ENCODE results near the gene PEX13.

PEX13 gene

GRCh38 chr2:61018798-61019197, 1.3 kb downstream of the PEX13 start:
- no peak for TF ChIP-seq YY1 (IDR thresholded peaks at IDR 0.05; ENCODE audit: low read depth)

- TF ChIP-seq CEBPB (IDR thresholded peaks at IDR 0.05) (no peak), USF1 (IDR thresholded peaks at IDR 0.05) (no peak), TEAD4 (IDR thresholded peaks at IDR 0.05) (no peak), TCF12 (IDR thresholded peaks at IDR 0.05; ENCODE audit: low read depth) (no peak), YY1 (IDR thresholded peaks at IDR 0.05; ENCODE audit: low read depth) (no peak), FOXM1 (IDR thresholded peaks at IDR 0.05; ENCODE audit: borderline replicate concordance, low read depth) (no peak), ZBTB7A (IDR thresholded peaks at IDR 0.05; ENCODE audit: low read depth) (no peak), NFIC (IDR thresholded peaks at IDR 0.05) (no peak), EP300 (IDR thresholded peaks at IDR 0.05; ENCODE audit: borderline replicate concordance) (no peak), CREB1 (IDR thresholded peaks at IDR 0.05; ENCODE audit: low read depth) (no peak), MAX (IDR thresholded peaks at IDR 0.05) (no peak), REST (IDR thresholded peaks at IDR 0.05; ENCODE audit: low read depth) (no peak), EGR1 (IDR thresholded peaks at IDR 0.05) (no peak), RAD21 (IDR thresholded peaks at IDR 0.05; ENCODE audit: low read depth) (no peak), TAF1 (IDR thresholded peaks at IDR 0.05; ENCODE audit: low read depth) (no peak)
Measured at GRCh38 chr2:61021228-61021660, 3.7 kb downstream of the PEX13 start.

GRCh38 chr2:61023670-61024069, 6.2 kb downstream of the PEX13 start:
- no peak for TF ChIP-seq EP300 (IDR thresholded peaks at IDR 0.05; ENCODE audit: borderline replicate concordance)
- no peak for TF ChIP-seq NFIC (IDR thresholded peaks at IDR 0.05)
- peak; percentile 45; the same call in 1 of the 2 replicates for TF ChIP-seq CEBPB (IDR thresholded peaks at IDR 0.05)

GRCh38 chr2:61029533-61029932, 12.0 kb downstream of the PEX13 start:
- TF ChIP-seq CEBPB (IDR thresholded peaks at IDR 0.05) (no peak), TEAD4 (IDR thresholded peaks at IDR 0.05) (no peak), NFIC (IDR thresholded peaks at IDR 0.05) (no peak), TCF12 (IDR thresholded peaks at IDR 0.05; ENCODE audit: low read depth) (no peak), MAX (IDR thresholded peaks at IDR 0.05) (no peak), TAF1 (IDR thresholded peaks at IDR 0.05; ENCODE audit: low read depth) (no peak), ZBTB7A (IDR thresholded peaks at IDR 0.05; ENCODE audit: low read depth) (no peak), YY1 (IDR thresholded peaks at IDR 0.05; ENCODE audit: low read depth) (no peak), EP300 (IDR thresholded peaks at IDR 0.05; ENCODE audit: borderline replicate concordance) (no peak), EGR1 (IDR thresholded peaks at IDR 0.05) (no peak)

GRCh38 chr2:61042807-61043206, 25.3 kb downstream of the PEX13 start:
- TF ChIP-seq MAX (IDR thresholded peaks at IDR 0.05) (no peak), FOXM1 (IDR thresholded peaks at IDR 0.05; ENCODE audit: borderline replicate concordance, low read depth) (no peak), TAF1 (IDR thresholded peaks at IDR 0.05; ENCODE audit: low read depth) (no peak), TCF12 (IDR thresholded peaks at IDR 0.05; ENCODE audit: low read depth) (no peak), CEBPB (IDR thresholded peaks at IDR 0.05) (no peak), USF1 (IDR thresholded peaks at IDR 0.05) (no peak), REST (IDR thresholded peaks at IDR 0.05; ENCODE audit: low read depth) (no peak), EP300 (IDR thresholded peaks at IDR 0.05; ENCODE audit: borderline replicate concordance) (no peak)

GRCh38 chr2:61044636-61045035, 27.1 kb downstream of the PEX13 start:
- no peak for TF ChIP-seq ZBTB7A (IDR thresholded peaks at IDR 0.05; ENCODE audit: low read depth)
- no peak for TF ChIP-seq CREB1 (IDR thresholded peaks at IDR 0.05; ENCODE audit: low read depth)
- no peak for TF ChIP-seq REST (IDR thresholded peaks at IDR 0.05; ENCODE audit: low read depth)
- TF ChIP-seq EP300 (IDR thresholded peaks at IDR 0.05; ENCODE audit: borderline replicate concordance), result no peak
- TF ChIP-seq USF1 (IDR thresholded peaks at IDR 0.05), result no peak
- TF ChIP-seq NFIC (IDR thresholded peaks at IDR 0.05), result no peak
- no peak for TF ChIP-seq RAD21 (IDR thresholded peaks at IDR 0.05; ENCODE audit: low read depth)
- no peak for TF ChIP-seq EGR1 (IDR thresholded peaks at IDR 0.05)
- TF ChIP-seq TEAD4 (IDR thresholded peaks at IDR 0.05), result no peak
